GM23248 (cell line): ENCODE data around the gene RNF166.

Experiments
- EZH2 ChIP-seq: fragments of 200-600 bp; sonication (generic); IDR thresholded peaks from 2 replicates; pipeline ENCODE4 v1.6.1; 2018; ENCODE audit warnings: antibody characterized with exemption, mild to moderate bottlenecking; ENCODE audit not compliant: insufficient read depth, poor library complexity, severe bottlenecking
- EZH2phosphoT487 ChIP-seq: fragments of 200-600 bp; sonication (generic); IDR thresholded peaks from 2 replicates; pipeline ENCODE4 v1.6.1; 2018; ENCODE audit warnings: antibody characterized with exemption, moderate library complexity, mild to moderate bottlenecking, low read depth; ENCODE audit not compliant: insufficient read depth

- TF ChIP-seq EZH2 (no peak), EZH2phosphoT487 (no peak)
Measured at GRCh38 chr16:88721236-88721635, 15.0 kb upstream of the RNF166 start.
